HEK293 (cell line): ENCODE measurements around the gene TEPSIN.
A peak's percentile ranks its signal among the peaks of the same experiment; 100 is the strongest.

ENCODE experiments used
- CTCF ChIA-PET: fragments of 350-600 bp; formaldehyde crosslinking; extraction: SDS; loops from one replicate; lab custom pipeline; 2021; ENCODE audit warnings: antibody characterized with exemption; lab: Yijun Ruan, JAX
- POLR2A ChIA-PET: fragments of 300-600 bp; formaldehyde crosslinking; extraction: SDS; loops from one replicate; lab custom pipeline; 2020; ENCODE audit warnings: antibody characterized with exemption, inconsistent platforms; lab: Yijun Ruan, JAX
- H3K27ac ChIP-seq: fragments of 200-500 bp; sonication (Bioruptor generic); 2 replicates; pipeline ENCODE4 v1.5.1; 2014; ENCODE audit warnings: low read depth, low read length, control low read depth, inconsistent platforms; ENCODE audit errors: extremely low read depth
- H3K36me3 ChIP-seq, 2 experiments: fragments of 200-500 bp in 1 of 2; sonication (Bioruptor generic) in 1 of 2; 1 replicate in 1 of 2; 2 replicates in 1 of 2; pipeline ENCODE4 v1.5.1; 2014 to 2017; ENCODE audit warnings: inconsistent platforms in 2 of 2, low read length in 2 of 2; ENCODE audit not compliant: control insufficient read depth in 2 of 2, insufficient read depth in 1 of 2
- H3K4me1 ChIP-seq: fragments of 200-500 bp; sonication (Bioruptor generic); 2 replicates; pipeline ENCODE4 v1.5.1; 2014; ENCODE audit warnings: mild to moderate bottlenecking, low read length, inconsistent platforms; ENCODE audit not compliant: control insufficient read depth, insufficient read depth
- H3K4me3 ChIP-seq: 2 replicates; pipeline ENCODE4 v1.5.1; 2011; ENCODE audit warnings: low read depth, mild to moderate bottlenecking, control low read depth, low read length, moderate library complexity
- H3K9me3 ChIP-seq: fragments of 200-500 bp; sonication (Bioruptor generic); 2 replicates; pipeline ENCODE4 v1.5.1; 2014; ENCODE audit warnings: low read depth, low read length, inconsistent platforms; ENCODE audit not compliant: control insufficient read depth, insufficient read depth
- GFI1B ChIP-seq: fragments of 450-650 bp; formaldehyde crosslinking; IDR thresholded peaks from 2 replicates; pipeline ENCODE4 v1.5.1; 2016; ENCODE audit warnings: missing biosample characterization, missing genetic modification characterization
- HIC1 ChIP-seq: fragments of 450-650 bp; formaldehyde crosslinking; IDR thresholded peaks from 2 replicates; pipeline ENCODE4 v1.5.1; 2016; ENCODE audit warnings: missing biosample characterization, missing genetic modification characterization
- TRIM28 ChIP-seq: IDR thresholded peaks from 2 replicates; pipeline ENCODE4 v1.6.1; 2011; ENCODE audit warnings: low read length, control low read depth, borderline replicate concordance
- ZNF121 ChIP-seq: fragments of 450-650 bp; formaldehyde crosslinking; IDR thresholded peaks from 2 replicates; pipeline ENCODE4 v1.5.1; 2016; ENCODE audit warnings: missing biosample characterization, missing genetic modification characterization
- ZNF140 ChIP-seq: fragments of 450-650 bp; formaldehyde crosslinking; IDR thresholded peaks from 2 replicates; pipeline ENCODE4 v1.5.1; 2016; ENCODE audit warnings: missing biosample characterization, missing genetic modification characterization
- ZNF16 ChIP-seq: fragments of 450-650 bp; formaldehyde crosslinking; IDR thresholded peaks from 2 replicates; pipeline ENCODE4 v1.5.1; 2016; ENCODE audit warnings: low read depth, missing biosample characterization, missing genetic modification characterization
- ZNF501 ChIP-seq: fragments of 450-650 bp; formaldehyde crosslinking; IDR thresholded peaks from 2 replicates; pipeline ENCODE4 v1.5.1; 2016; ENCODE audit warnings: missing biosample characterization, missing genetic modification characterization
- ZNF548 ChIP-seq: fragments of 450-650 bp; formaldehyde crosslinking; IDR thresholded peaks from 2 replicates; pipeline ENCODE4 v1.5.1; 2016; ENCODE audit warnings: missing biosample characterization, missing genetic modification characterization
- ZNF549 ChIP-seq: fragments of 450-650 bp; IDR thresholded peaks from 2 replicates; pipeline ENCODE4 v1.5.1; 2018; ENCODE audit warnings: missing biosample characterization, missing genetic modification characterization, mild to moderate bottlenecking, inconsistent platforms, moderate library complexity
- ZNF561 ChIP-seq: fragments of 450-650 bp; IDR thresholded peaks from 2 replicates; pipeline ENCODE4 v1.5.1; 2018; ENCODE audit warnings: missing biosample characterization, missing genetic modification characterization, borderline replicate concordance
- ZNF677 ChIP-seq: fragments of 450-650 bp; IDR thresholded peaks from 2 replicates; pipeline ENCODE4 v1.5.0; 2018; ENCODE audit warnings: missing biosample characterization, mild to moderate bottlenecking, missing genetic modification characterization, moderate library complexity
- TF ChIP-seq, protein P1 (sequence below): fragments of 450-650 bp; formaldehyde crosslinking; IDR thresholded peaks from 2 replicates; pipeline ENCODE4 v1.5.1; 2016; ENCODE audit warnings: missing biosample characterization, missing genetic modification characterization
- TF ChIP-seq, protein P2 (sequence below): sonication (generic); formaldehyde crosslinking; IDR thresholded peaks from 2 replicates; pipeline ENCODE4 v1.8.1; 2022; ENCODE audit warnings: mild to moderate bottlenecking, moderate library complexity, missing genetic modification reagents
- TF ChIP-seq, protein P3 (sequence below): fragments of 450-650 bp; formaldehyde crosslinking; conservative IDR thresholded peaks from 2 replicates; pipeline ENCODE4 v1.5.1; 2016; ENCODE audit warnings: low read depth, missing biosample characterization, missing genetic modification characterization
- TF ChIP-seq, protein P4 (sequence below): fragments of 450-650 bp; formaldehyde crosslinking; IDR thresholded peaks from 2 replicates; pipeline ENCODE4 v1.5.1; 2016; ENCODE audit warnings: missing biosample characterization, missing genetic modification characterization, low read depth
- TF ChIP-seq, protein P5 (sequence below): fragments of 450-650 bp; formaldehyde crosslinking; IDR thresholded peaks from 2 replicates; pipeline ENCODE4 v1.5.1; 2016; ENCODE audit warnings: missing biosample characterization, missing genetic modification characterization, borderline replicate concordance

The TEPSIN gene

DNA sequence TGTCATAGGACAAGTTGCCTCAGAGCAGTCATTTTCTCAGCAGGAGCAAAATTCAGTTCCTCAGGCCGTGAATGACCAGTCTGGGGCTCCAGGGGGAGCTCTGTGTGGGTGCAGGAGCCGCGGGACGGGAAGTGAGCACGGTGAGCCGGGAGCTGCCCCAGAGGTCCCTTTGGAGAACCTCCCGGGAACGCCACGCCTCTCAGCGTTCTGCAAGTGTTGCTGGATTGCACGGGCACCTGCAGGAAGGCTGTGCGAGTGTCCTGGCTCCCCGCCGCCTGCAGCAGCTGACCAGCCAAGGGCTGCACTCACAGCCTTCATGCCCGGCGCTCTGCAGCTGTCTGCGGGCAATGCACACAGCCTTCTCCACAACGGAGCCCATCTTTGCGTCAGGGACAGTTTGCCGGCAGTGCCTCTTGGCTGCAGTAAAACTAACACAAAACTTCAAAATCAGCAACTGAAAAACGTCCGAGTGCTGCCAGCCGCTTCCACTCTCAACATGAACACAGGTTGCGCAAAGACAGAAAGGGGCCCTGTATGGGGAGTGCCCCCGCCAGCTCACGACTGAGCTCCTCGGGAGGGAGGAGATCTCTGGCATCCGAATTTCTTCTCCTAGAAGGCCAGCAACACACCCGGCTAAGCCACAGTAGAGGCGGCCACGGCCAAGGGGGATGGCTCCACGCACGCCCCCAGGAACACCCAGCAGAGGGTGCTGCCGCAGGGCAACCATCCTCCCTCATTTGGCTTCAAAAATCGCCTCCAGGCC lies 16.3 kb upstream of the TEPSIN start (continued):
- TF ChIP-seq HIC1 (tag by site-specific recombination) (no peak), TRIM28 (no peak), ZNF501 (tag by site-specific recombination) (0 out of 2 replicates have a peak, but pooled peaks have one; percentile 23), GFI1B (tag by site-specific recombination) (no peak), ZNF140 (tag by site-specific recombination) (no peak)
- TF ChIP-seq, protein P1, sequence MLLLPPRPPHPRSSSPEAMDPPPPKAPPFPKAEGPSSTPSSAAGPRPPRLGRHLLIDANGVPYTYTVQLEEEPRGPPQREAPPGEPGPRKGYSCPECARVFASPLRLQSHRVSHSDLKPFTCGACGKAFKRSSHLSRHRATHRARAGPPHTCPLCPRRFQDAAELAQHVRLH: no peak
- TF ChIP-seq, protein P2, sequence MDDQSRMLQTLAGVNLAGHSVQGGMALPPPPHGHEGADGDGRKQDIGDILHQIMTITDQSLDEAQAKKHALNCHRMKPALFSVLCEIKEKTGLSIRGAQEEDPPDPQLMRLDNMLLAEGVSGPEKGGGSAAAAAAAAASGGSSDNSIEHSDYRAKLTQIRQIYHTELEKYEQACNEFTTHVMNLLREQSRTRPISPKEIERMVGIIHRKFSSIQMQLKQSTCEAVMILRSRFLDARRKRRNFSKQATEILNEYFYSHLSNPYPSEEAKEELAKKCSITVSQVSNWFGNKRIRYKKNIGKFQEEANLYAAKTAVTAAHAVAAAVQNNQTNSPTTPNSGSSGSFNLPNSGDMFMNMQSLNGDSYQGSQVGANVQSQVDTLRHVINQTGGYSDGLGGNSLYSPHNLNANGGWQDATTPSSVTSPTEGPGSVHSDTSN (CRISPR knock-in tag): no peak
- TF ChIP-seq, all 188 proteins: peak for 23

DNA sequence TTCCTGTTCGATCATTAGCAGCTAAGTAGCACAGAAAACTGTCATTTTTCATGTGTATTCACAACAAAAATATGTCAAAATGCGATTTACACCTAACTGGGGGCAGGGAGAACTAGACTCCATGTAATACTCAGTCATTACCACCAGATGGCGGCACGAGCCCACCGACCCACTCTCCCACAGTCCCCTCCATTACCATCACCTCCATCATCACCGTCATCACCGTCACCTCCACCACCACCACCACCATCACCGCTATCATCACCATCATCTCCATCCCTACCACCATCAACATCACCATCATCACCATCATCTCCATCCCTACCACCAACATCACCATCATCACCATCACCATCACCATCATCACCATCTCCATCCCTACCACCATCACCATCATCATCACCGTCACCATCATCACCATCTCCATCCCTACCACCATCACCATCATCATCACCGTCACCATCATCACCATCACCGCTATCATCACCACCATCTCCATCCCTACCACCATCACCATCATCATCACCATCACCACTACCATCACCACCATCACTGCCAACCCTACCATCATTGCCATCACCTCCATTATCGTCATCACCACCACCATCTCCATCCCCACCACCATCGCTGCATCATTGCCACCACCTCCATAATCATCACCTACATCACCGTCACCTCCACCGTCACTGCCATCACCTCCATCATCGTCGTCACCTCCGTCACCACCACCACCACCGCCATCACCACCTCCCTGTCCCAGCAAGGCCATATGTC lies 14.7 kb upstream of the TEPSIN start:
- Histone ChIP-seq H3K4me1 (peaks cover 4% of the 10 kb centered on the region; the same call in 1 of the 2 replicates), H3K9me3 (no peaks in the 10 kb centered on the region), H3K4me3 (no peak overlapping the region), H3K27ac (no peak overlapping the region), H3K36me3 (peaks cover 0 to 56% of the 10 kb centered on the region in 2 experiments; a peak in 2 of 3 replicates)
- POLR2A ChIA-PET: interaction anchor here (0.6 to 2.1 kb wide), 2 partner anchors 114 to 142 kb away, joined by 3 to 7 read pairs; partner anchors contain the start of gene BAHCC1
- CTCF ChIA-PET: interaction anchor here (0.6 to 3.4 kb wide), 31 partner anchors 8 to 367 kb away, joined by 3 to 28 read pairs (median 4); partner anchors contain the start of genes FAAP100, NDUFAF8 and TEPSIN
- TF ChIP-seq ZNF677 (tag by site-specific recombination) (no peak), ZNF16 (no peak; the same call in 1 of the 2 replicates), ZNF121 (peak; percentile 80), ZNF561 (tag by site-specific recombination) (no peak), ZNF549 (tag by site-specific recombination) (no peak), ZNF548 (tag by site-specific recombination) (peak; percentile 27; the same call in 1 of the 2 replicates)
- TF ChIP-seq, protein P3, sequence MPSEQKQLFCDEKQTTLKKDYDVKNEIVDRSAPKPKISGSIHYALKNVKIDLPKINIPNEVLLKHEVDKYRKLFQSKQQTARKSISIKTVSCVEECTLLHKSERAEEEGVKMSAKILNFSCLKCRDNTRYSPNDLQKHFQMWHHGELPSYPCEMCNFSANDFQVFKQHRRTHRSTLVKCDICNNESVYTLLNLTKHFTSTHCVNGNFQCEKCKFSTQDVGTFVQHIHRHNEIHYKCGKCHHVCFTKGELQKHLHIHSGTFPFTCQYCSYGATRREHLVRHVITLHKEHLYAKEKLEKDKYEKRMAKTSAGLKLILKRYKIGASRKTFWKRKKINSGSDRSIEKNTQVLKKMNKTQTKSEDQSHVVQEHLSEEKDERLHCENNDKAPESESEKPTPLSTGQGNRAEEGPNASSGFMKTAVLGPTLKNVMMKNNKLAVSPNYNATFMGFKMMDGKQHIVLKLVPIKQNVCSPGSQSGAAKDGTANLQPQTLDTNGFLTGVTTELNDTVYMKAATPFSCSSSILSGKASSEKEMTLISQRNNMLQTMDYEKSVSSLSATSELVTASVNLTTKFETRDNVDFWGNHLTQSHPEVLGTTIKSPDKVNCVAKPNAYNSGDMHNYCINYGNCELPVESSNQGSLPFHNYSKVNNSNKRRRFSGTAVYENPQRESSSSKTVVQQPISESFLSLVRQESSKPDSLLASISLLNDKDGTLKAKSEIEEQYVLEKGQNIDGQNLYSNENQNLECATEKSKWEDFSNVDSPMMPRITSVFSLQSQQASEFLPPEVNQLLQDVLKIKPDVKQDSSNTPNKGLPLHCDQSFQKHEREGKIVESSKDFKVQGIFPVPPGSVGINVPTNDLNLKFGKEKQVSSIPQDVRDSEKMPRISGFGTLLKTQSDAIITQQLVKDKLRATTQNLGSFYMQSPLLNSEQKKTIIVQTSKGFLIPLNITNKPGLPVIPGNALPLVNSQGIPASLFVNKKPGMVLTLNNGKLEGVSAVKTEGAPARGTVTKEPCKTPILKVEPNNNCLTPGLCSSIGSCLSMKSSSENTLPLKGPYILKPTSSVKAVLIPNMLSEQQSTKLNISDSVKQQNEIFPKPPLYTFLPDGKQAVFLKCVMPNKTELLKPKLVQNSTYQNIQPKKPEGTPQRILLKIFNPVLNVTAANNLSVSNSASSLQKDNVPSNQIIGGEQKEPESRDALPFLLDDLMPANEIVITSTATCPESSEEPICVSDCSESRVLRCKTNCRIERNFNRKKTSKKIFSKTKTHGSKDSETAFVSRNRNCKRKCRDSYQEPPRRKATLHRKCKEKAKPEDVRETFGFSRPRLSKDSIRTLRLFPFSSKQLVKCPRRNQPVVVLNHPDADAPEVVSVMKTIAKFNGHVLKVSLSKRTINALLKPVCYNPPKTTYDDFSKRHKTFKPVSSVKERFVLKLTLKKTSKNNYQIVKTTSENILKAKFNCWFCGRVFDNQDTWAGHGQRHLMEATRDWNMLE: no peak
- TF ChIP-seq, protein P4, sequence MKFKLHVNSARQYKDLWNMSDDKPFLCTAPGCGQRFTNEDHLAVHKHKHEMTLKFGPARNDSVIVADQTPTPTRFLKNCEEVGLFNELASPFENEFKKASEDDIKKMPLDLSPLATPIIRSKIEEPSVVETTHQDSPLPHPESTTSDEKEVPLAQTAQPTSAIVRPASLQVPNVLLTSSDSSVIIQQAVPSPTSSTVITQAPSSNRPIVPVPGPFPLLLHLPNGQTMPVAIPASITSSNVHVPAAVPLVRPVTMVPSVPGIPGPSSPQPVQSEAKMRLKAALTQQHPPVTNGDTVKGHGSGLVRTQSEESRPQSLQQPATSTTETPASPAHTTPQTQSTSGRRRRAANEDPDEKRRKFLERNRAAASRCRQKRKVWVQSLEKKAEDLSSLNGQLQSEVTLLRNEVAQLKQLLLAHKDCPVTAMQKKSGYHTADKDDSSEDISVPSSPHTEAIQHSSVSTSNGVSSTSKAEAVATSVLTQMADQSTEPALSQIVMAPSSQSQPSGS (tag by site-specific recombination): 0 out of 2 replicates have a peak, but pooled peaks have one; percentile 7
- TF ChIP-seq, protein P5, sequence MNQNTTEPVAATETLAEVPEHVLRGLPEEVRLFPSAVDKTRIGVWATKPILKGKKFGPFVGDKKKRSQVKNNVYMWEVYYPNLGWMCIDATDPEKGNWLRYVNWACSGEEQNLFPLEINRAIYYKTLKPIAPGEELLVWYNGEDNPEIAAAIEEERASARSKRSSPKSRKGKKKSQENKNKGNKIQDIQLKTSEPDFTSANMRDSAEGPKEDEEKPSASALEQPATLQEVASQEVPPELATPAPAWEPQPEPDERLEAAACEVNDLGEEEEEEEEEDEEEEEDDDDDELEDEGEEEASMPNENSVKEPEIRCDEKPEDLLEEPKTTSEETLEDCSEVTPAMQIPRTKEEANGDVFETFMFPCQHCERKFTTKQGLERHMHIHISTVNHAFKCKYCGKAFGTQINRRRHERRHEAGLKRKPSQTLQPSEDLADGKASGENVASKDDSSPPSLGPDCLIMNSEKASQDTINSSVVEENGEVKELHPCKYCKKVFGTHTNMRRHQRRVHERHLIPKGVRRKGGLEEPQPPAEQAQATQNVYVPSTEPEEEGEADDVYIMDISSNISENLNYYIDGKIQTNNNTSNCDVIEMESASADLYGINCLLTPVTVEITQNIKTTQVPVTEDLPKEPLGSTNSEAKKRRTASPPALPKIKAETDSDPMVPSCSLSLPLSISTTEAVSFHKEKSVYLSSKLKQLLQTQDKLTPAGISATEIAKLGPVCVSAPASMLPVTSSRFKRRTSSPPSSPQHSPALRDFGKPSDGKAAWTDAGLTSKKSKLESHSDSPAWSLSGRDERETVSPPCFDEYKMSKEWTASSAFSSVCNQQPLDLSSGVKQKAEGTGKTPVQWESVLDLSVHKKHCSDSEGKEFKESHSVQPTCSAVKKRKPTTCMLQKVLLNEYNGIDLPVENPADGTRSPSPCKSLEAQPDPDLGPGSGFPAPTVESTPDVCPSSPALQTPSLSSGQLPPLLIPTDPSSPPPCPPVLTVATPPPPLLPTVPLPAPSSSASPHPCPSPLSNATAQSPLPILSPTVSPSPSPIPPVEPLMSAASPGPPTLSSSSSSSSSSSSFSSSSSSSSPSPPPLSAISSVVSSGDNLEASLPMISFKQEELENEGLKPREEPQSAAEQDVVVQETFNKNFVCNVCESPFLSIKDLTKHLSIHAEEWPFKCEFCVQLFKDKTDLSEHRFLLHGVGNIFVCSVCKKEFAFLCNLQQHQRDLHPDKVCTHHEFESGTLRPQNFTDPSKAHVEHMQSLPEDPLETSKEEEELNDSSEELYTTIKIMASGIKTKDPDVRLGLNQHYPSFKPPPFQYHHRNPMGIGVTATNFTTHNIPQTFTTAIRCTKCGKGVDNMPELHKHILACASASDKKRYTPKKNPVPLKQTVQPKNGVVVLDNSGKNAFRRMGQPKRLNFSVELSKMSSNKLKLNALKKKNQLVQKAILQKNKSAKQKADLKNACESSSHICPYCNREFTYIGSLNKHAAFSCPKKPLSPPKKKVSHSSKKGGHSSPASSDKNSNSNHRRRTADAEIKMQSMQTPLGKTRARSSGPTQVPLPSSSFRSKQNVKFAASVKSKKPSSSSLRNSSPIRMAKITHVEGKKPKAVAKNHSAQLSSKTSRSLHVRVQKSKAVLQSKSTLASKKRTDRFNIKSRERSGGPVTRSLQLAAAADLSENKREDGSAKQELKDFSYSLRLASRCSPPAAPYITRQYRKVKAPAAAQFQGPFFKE (tag by site-specific recombination): peak; percentile 93; the same call in 1 of the 2 replicates
